ENCODE data around the gene GULP1. TPM values are rescaled to one million over a fixed set of nuclear protein-coding genes. Genes with fewer than 3 reads are reported as not detected.

Gene GULP1
- total RNA-seq, 1 donor from 2014 or later, result 17.7 TPM

- no peaks in the 10 kb centered on the region for H3K36me3 Mint-ChIP-seq (ENCODE audit: unreplicated experiment)
- no peak for DNase-seq
- peaks cover 14% of the 10 kb centered on the region for H3K4me1 Mint-ChIP-seq (ENCODE audit: low read depth, unreplicated experiment)
- no peak overlapping the region for H3K27ac Mint-ChIP-seq (ENCODE audit: unreplicated experiment)
- H3K9me3 Mint-ChIP-seq (ENCODE audit: unreplicated experiment), result no peaks in the 10 kb centered on the region
- TF ChIP-seq CTCF (IDR thresholded peaks at IDR 0.05; ENCODE audit: partially characterized antibody, unreplicated experiment), result no peak
- no peak overlapping the region for H3K4me3 Mint-ChIP-seq (ENCODE audit: unreplicated experiment)
- no peaks in the 10 kb centered on the region for H3K27me3 Mint-ChIP-seq (ENCODE audit: unreplicated experiment)
These were observed 186.0 kb downstream of the GULP1 start for GRCh38 chr2:188477564-188478103.

GRCh38 chr2:188478724-188479123 is 187.1 kb downstream of the GULP1 start:
- Mint-ChIP-seq H3K4me3 (ENCODE audit: unreplicated experiment) (no peak overlapping the region), H3K36me3 (ENCODE audit: unreplicated experiment) (no peaks in the 10 kb centered on the region), H3K4me1 (ENCODE audit: low read depth, unreplicated experiment) (peaks cover 14% of the 10 kb centered on the region), H3K9me3 (ENCODE audit: unreplicated experiment) (no peaks in the 10 kb centered on the region), H3K27me3 (ENCODE audit: unreplicated experiment) (no peaks in the 10 kb centered on the region), H3K27ac (ENCODE audit: unreplicated experiment) (no peak overlapping the region)
- DNase-seq, result no peak
- no peak for TF ChIP-seq CTCF (IDR thresholded peaks at IDR 0.05; ENCODE audit: partially characterized antibody, unreplicated experiment)

- DNase-seq, result no peak
- Mint-ChIP-seq H3K27ac (ENCODE audit: unreplicated experiment) (no peak overlapping the region), H3K9me3 (ENCODE audit: unreplicated experiment) (no peaks in the 10 kb centered on the region)
These were observed 189.8 kb downstream of the GULP1 start for GRCh38 chr2:188481474-188481873.

GRCh38 chr2:188485496-188485895 is 193.8 kb downstream of the GULP1 start:
- TF ChIP-seq CTCF (IDR thresholded peaks at IDR 0.05; ENCODE audit: partially characterized antibody, unreplicated experiment), result no peak
- H3K4me1 Mint-ChIP-seq (ENCODE audit: low read depth, unreplicated experiment), result no peaks in the 10 kb centered on the region
- no peak for DNase-seq
- H3K27ac Mint-ChIP-seq (ENCODE audit: unreplicated experiment), result no peak overlapping the region
- H3K27me3 Mint-ChIP-seq (ENCODE audit: unreplicated experiment), result no peaks in the 10 kb centered on the region
- H3K4me3 Mint-ChIP-seq (ENCODE audit: unreplicated experiment), result no peak overlapping the region
- no peaks in the 10 kb centered on the region for H3K9me3 Mint-ChIP-seq (ENCODE audit: unreplicated experiment)
- no peaks in the 10 kb centered on the region for H3K36me3 Mint-ChIP-seq (ENCODE audit: unreplicated experiment)

More at GRCh38 chr2:188481474-188481873, 189.8 kb downstream of the GULP1 start:
- no peaks in the 10 kb centered on the region for H3K36me3 Mint-ChIP-seq (ENCODE audit: unreplicated experiment)
- TF ChIP-seq CTCF (IDR thresholded peaks at IDR 0.05; ENCODE audit: partially characterized antibody, unreplicated experiment), result no peak
- peaks cover 8% of the 10 kb centered on the region for H3K4me1 Mint-ChIP-seq (ENCODE audit: low read depth, unreplicated experiment)
- no peak overlapping the region for H3K4me3 Mint-ChIP-seq (ENCODE audit: unreplicated experiment)
- H3K27me3 Mint-ChIP-seq (ENCODE audit: unreplicated experiment), result no peaks in the 10 kb centered on the region

- no peak for TF ChIP-seq CTCF (IDR thresholded peaks at IDR 0.05; ENCODE audit: partially characterized antibody, unreplicated experiment)
- H3K27ac Mint-ChIP-seq (ENCODE audit: unreplicated experiment), result no peak overlapping the region
- DNase-seq, result no peak
- H3K4me1 Mint-ChIP-seq (ENCODE audit: low read depth, unreplicated experiment), result no peaks in the 10 kb centered on the region
- H3K36me3 Mint-ChIP-seq (ENCODE audit: unreplicated experiment), result no peaks in the 10 kb centered on the region
- no peaks in the 10 kb centered on the region for H3K27me3 Mint-ChIP-seq (ENCODE audit: unreplicated experiment)
- H3K9me3 Mint-ChIP-seq (ENCODE audit: unreplicated experiment), result peaks cover 3% of the 10 kb centered on the region
- H3K4me3 Mint-ChIP-seq (ENCODE audit: unreplicated experiment), result no peak overlapping the region
These were observed 201.1 kb downstream of the GULP1 start for GRCh38 chr2:188492751-188493150.

All from glutamatergic neuron (in vitro differentiated cells).